ENCODE results near the gene PMEL.

GRCh38 chr12:55969356-55969755 is 3.5 kb upstream of the PMEL start:
- TF ChIP-seq CTCF (optimal IDR thresholded peaks at IDR 0.05 in 1 of 3, IDR thresholded peaks at IDR 0.05 in 1 of 3, conservative IDR thresholded peaks at IDR 0.05 in 1 of 3; ENCODE audit: extremely low read depth in 1 of 3, insufficient read depth in 2 of 3, low read length in 3 of 3) (no peak), EZH2 (IDR thresholded peaks at IDR 0.05; ENCODE audit: low read length) (no peak)

Measured in keratinocyte (primary cell).